Parathyroid adenoma (tissue), 2 donors: ENCODE measurements around the gene PPAT.
A peak's percentile ranks its signal among the peaks of the same experiment; 100 is the strongest.

Experiments
- H2AFZ ChIP-seq: fragments of 300-600 bp; sonication (generic); one replicate; pipeline ENCODE4 v1.7.0; 2017; ENCODE audit warnings: antibody characterized with exemption, mild to moderate bottlenecking
- H3K27ac ChIP-seq: fragments of 300-600 bp; sonication (generic); one replicate; pipeline ENCODE4 v1.7.0; 2017
- H3K27me3 ChIP-seq: fragments of 300-600 bp; sonication (generic); one replicate; pipeline ENCODE4 v1.7.0; 2017; ENCODE audit warnings: low read length; ENCODE audit not compliant: control insufficient read depth, insufficient read depth
- H3K36me3 ChIP-seq: fragments of 300-600 bp; sonication (generic); one replicate; pipeline ENCODE4 v1.7.0; 2017; ENCODE audit warnings: low read length; ENCODE audit not compliant: control insufficient read depth, insufficient read depth
- H3K4me1 ChIP-seq: fragments of 300-600 bp; sonication (generic); one replicate; pipeline ENCODE4 v1.7.0; 2017; ENCODE audit warnings: control low read depth
- H3K4me2 ChIP-seq: fragments of 300-600 bp; sonication (generic); one replicate; pipeline ENCODE4 v1.7.0; 2017; ENCODE audit warnings: low read length
- H3K4me3 ChIP-seq: fragments of 300-600 bp; sonication (generic); one replicate; pipeline ENCODE4 v1.7.0; 2017; ENCODE audit warnings: low read depth, low read length
- H3K79me2 ChIP-seq: fragments of 300-600 bp; sonication (generic); one replicate; pipeline ENCODE4 v1.7.0; 2017; ENCODE audit warnings: control low read depth
- H3K9ac ChIP-seq: fragments of 300-600 bp; sonication (generic); one replicate; pipeline ENCODE4 v1.7.0; 2017; ENCODE audit warnings: mild to moderate bottlenecking
- H3K9me3 ChIP-seq: fragments of 300-600 bp; sonication (generic); one replicate; pipeline ENCODE4 v1.7.0; 2017; ENCODE audit warnings: low read length; ENCODE audit not compliant: control insufficient read depth
- TF ChIP-seq, protein P1 (sequence below): fragments of 300-600 bp; sonication (generic); IDR thresholded peaks from one replicate; pipeline ENCODE4 v1.7.0; 2017; ENCODE audit warnings: antibody characterized with exemption, mild to moderate bottlenecking
- donor health status: primary hyperparathyroidism.

PPAT gene

DNA sequence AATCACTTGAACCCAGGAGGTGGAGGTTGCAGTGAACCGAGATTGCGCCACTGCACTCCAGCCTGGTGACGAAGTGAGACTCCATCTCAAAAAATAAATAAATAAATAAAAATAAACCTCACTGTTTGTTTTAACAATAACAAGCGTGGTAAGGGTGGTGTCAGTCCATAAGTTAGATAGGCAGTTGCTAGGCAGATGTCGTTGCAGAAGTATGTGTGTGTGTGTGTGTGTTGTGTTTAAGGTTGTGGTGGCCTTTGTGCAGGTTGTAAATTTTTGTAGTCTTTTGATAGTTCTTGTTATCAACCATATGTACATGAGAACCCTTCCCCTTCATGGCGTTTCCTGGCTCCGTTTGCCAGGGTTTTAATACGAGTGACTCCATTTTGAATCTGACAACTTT lies 44.1 kb downstream of the PPAT start:
- no peaks in the 10 kb centered on the region for H3K9me3 ChIP-seq
- H3K4me2 ChIP-seq = no peak overlapping the region
- H2AFZ ChIP-seq = no peak overlapping the region
- H3K79me2 ChIP-seq = no peaks in the 10 kb centered on the region
- no peak overlapping the region for H3K27ac ChIP-seq
- no peak overlapping the region for H3K9ac ChIP-seq
- no peak overlapping the region for H3K4me3 ChIP-seq
- peaks cover 2% of the 10 kb centered on the region for H3K4me1 ChIP-seq
- TF ChIP-seq, protein P1, sequence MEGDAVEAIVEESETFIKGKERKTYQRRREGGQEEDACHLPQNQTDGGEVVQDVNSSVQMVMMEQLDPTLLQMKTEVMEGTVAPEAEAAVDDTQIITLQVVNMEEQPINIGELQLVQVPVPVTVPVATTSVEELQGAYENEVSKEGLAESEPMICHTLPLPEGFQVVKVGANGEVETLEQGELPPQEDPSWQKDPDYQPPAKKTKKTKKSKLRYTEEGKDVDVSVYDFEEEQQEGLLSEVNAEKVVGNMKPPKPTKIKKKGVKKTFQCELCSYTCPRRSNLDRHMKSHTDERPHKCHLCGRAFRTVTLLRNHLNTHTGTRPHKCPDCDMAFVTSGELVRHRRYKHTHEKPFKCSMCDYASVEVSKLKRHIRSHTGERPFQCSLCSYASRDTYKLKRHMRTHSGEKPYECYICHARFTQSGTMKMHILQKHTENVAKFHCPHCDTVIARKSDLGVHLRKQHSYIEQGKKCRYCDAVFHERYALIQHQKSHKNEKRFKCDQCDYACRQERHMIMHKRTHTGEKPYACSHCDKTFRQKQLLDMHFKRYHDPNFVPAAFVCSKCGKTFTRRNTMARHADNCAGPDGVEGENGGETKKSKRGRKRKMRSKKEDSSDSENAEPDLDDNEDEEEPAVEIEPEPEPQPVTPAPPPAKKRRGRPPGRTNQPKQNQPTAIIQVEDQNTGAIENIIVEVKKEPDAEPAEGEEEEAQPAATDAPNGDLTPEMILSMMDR = no peak
- no peaks in the 10 kb centered on the region for H3K36me3 ChIP-seq
- no peaks in the 10 kb centered on the region for H3K27me3 ChIP-seq

DNA sequence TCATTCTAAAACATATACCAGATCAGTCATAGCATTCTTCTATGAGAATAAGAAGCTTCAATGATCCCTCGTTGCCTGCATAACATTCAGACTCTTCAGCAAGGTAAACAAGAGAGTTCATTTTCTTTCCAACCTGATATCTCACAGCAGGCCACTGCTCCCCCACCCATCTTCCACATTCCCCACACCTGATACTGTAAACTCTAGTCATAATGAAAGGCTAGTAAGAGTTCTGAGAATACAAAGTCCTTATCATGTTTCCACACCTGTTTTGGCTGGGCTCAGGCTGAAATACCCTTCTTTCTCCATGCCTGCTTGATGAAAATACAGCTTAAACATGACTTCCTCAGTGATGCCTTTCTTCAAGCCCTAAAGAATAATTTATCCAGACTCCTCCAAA lies 45.9 kb downstream of the PPAT start:
- no peaks in the 10 kb centered on the region for H3K9me3 ChIP-seq
- peaks cover 2% of the 10 kb centered on the region for H3K4me1 ChIP-seq
- H2AFZ ChIP-seq = no peak overlapping the region
- H3K27me3 ChIP-seq = no peaks in the 10 kb centered on the region
- H3K79me2 ChIP-seq = no peaks in the 10 kb centered on the region
- TF ChIP-seq, protein P1 = no peak
- H3K36me3 ChIP-seq = no peaks in the 10 kb centered on the region
- no peak overlapping the region for H3K9ac ChIP-seq
- H3K4me2 ChIP-seq = no peak overlapping the region
- H3K27ac ChIP-seq = no peak overlapping the region
- no peak overlapping the region for H3K4me3 ChIP-seq

DNA sequence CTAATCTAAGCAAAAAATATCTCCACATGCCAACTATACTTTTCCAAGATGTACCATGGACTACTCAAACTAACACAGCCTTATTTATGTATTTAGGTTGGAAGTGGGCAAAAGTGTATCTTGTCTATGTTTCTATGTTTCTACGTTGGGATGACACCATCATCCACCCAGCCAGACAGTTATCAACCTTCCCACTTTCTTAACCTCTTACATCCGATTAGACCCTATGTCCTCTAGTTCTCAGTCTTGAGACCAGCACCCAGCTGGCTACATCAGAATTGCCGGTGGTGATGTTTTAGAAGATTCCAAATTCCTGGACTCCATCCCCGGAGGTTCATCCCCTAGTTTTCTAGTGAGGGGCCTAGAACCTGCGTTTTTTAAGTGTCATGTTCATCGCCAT lies 47.1 kb downstream of the PPAT start:
- Histone ChIP-seq H3K4me2 (peak overlapping the region; percentile 76), H3K79me2 (no peaks in the 10 kb centered on the region), H3K36me3 (no peaks in the 10 kb centered on the region), H3K27me3 (no peaks in the 10 kb centered on the region), H3K9ac (no peak overlapping the region), H3K4me3 (peak overlapping the region; percentile 91), H2AFZ (peak overlapping the region; percentile 81), H3K9me3 (no peaks in the 10 kb centered on the region), H3K4me1 (peaks cover 2% of the 10 kb centered on the region), H3K27ac (peak overlapping the region; percentile 87)
- TF ChIP-seq, protein P1 = no peak

DNA sequence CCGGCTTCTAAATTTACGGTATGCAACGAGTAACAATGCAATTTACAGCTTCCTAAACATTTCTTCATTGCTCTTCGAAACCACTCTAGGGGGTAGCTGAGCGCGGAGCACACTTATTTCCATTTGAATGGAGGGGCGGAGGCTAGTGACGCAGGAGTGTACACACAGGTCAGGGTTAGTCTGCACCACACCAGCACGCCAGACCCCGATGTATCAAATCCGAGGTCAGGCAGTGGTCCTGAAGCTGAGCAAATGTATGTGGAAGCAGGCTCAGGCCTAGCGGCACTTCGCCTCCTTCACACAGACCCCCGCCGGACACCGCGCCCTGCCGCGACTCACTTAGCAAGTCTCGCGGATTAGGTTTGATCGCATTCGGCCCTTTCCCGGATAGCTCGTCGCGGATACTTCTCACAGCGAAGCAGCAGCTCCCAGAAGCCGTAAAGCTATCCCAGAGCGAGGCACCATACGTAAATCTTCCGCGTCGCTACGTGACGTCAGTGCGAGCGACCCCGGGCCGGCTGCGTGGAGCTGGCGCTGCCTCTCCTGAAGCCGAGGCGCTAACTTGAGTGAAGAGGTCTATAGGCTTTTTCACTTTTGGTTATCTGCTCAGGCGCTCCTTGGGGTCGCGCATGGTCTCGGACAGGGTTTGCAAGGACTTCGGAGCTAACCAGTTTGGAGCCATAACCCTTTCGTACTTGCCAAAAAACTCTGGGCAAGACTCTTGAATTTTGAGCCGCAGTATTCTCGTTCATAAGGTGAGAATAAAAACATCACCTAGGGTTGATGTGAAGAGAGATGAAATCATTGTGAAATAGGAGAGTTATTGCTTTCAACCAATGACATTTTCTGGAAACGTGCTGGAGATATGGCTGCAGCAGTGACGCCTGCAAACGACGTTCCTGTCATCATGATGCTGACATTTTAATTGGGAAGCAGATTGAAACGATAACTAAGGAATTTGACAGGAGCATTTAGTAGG lies 48.1 kb downstream of the PPAT start, which contains the start of gene AASDH:
Gene AASDH (minus strand): TSS at position 469 of the 979 bp plus-strand sequence. CDS start 3,192 bp downstream, outside the sequence.
- Histone ChIP-seq H3K9me3 (no peaks in the 10 kb centered on the region), H3K79me2 (no peaks in the 10 kb centered on the region), H3K4me2 (peak within 1 kb of the TSS; percentile 76), H3K9ac (no peak within 1 kb of the TSS), H3K4me3 (peak within 1 kb of the TSS; percentile 91), H2AFZ (peak within 1 kb of the TSS; percentile 81), H3K27ac (peak within 1 kb of the TSS; percentile 87), H3K36me3 (no peaks in the 10 kb centered on the region), H3K27me3 (no peaks in the 10 kb centered on the region), H3K4me1 (peaks cover 2% of the 10 kb centered on the region)
- TF ChIP-seq, protein P1 = no peak
